ENCODE data around the gene PGAM1.
"Not testable (repeated sequence)": the region's sequence is repeated elsewhere in the genome, so short reads cannot be mapped to it uniquely, and the experiment has no call there.

PGAM1 gene

DNA sequence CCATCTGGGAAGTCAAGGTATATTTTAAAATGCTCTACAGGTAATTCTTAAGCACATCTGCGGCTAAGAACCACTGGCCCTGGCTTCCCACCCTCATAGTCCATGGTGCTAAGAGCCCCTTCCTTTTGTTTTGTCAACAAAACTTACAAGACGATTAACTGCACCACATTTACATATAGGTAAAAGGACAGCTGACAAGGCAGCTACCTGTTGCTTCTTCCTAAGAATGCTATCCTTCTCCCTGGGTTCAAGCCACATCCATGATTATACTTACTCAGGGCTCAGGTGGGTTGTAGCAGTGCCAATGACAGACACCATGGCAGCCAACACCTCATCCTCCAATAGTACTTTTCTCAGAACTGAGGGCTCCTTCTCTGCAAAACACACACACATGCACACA is 36.3 kb downstream of the PGAM1 start:
- Mint-ChIP-seq H3K4me3 (no peak overlapping the region), H3K27ac (no peak overlapping the region), H3K9me3 (no peaks in the 10 kb centered on the region), H3K36me3 (peaks cover 52% of the 10 kb centered on the region), H3K27me3 (no peaks in the 10 kb centered on the region), H3K4me1 (no peaks in the 10 kb centered on the region)
- no peak for ATAC-seq

- Mint-ChIP-seq H3K27me3 (no peaks in the 10 kb centered on the region), H3K9me3 (no peaks in the 10 kb centered on the region), H3K4me3 (no peak overlapping the region), H3K27ac (no peak overlapping the region), H3K4me1 (no peaks in the 10 kb centered on the region), H3K36me3 (peaks cover 46% of the 10 kb centered on the region)
- no peak for ATAC-seq
Observed at GRCh38 chr10:97463363-97464132, 37.6 kb downstream of the PGAM1 start.

DNA sequence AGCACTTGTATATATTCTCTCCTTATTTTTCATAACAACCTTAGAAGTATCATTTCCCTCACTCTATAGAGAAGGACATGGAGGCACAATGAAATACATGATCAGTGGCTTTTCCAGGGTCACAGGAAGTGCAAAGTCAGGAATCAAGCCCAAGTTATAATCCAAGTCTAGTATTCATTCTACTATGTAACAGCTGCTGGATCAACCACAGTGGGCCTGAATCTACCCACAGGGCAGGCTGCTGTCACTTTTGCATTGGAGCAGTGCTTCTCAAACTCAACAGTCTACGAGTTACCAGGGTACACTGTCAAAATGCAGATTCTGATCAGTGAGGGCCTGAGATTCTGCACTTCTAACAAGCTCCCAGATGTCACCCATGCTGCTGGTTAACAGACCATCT is 38.2 kb downstream of the PGAM1 start:
- no peak overlapping the region for H3K27ac Mint-ChIP-seq
- H3K4me3 Mint-ChIP-seq = no peak overlapping the region
- H3K27me3 Mint-ChIP-seq = no peaks in the 10 kb centered on the region
- no peaks in the 10 kb centered on the region for H3K9me3 Mint-ChIP-seq
- ATAC-seq = no peak
- H3K4me1 Mint-ChIP-seq = no peaks in the 10 kb centered on the region
- peaks cover 39% of the 10 kb centered on the region for H3K36me3 Mint-ChIP-seq

GRCh38 chr10:97465982-97466381 is 40.0 kb downstream of the PGAM1 start:
- peaks cover 22% of the 10 kb centered on the region for H3K36me3 Mint-ChIP-seq
- no peak overlapping the region for H3K27ac Mint-ChIP-seq
- H3K4me1 Mint-ChIP-seq = no peaks in the 10 kb centered on the region
- H3K27me3 Mint-ChIP-seq = no peaks in the 10 kb centered on the region
- no peak overlapping the region for H3K4me3 Mint-ChIP-seq
- ATAC-seq = no peak
- H3K9me3 Mint-ChIP-seq = no peaks in the 10 kb centered on the region

DNA sequence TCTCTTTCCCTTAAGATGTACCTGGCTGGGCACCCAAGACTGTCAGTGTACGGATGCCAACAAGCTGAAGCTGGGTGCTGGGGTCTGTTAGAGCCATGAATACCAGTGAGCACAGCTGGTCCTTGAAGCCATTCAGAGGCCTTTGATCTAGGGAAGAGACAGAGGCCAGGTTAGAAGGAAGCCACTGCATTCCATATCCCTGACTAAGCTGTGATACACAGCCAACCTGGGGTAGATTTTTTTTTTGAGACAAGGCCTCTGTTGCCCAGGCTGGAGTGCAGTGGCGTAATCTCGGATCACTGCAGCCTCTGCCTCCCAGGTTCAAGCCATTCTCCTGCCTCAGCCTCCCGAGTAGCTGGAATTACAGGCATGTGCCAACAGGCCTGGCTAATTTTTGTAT is 40.8 kb downstream of the PGAM1 start:
- no peak for ATAC-seq
- no peaks in the 10 kb centered on the region for H3K9me3 Mint-ChIP-seq
- H3K27me3 Mint-ChIP-seq = no peaks in the 10 kb centered on the region
- no peak overlapping the region for H3K27ac Mint-ChIP-seq
- H3K36me3 Mint-ChIP-seq = peaks cover 20% of the 10 kb centered on the region
- no peak overlapping the region for H3K4me3 Mint-ChIP-seq
- H3K4me1 Mint-ChIP-seq = no peaks in the 10 kb centered on the region

DNA sequence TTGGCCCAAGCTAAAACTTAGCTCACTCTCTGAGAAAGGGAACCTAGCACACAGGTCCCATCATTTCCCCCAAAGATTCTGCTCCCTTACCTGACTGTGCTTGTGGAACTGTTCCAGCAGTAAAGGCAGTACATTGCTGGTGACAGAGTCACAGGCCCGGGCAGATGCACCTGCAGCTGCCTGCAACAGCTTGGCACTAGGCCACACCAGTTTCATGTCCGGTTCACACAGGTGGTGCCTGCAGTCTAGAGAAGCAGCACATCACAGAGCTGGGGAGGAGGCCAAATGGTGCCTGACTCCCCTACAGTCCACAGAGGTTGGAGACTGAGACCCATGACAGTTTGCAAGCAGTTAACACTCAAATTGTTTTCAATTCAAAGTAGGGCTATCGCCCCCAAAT is 42.2 kb downstream of the PGAM1 start:
- Mint-ChIP-seq H3K27ac (no peak overlapping the region), H3K4me3 (no peak overlapping the region), H3K4me1 (no peaks in the 10 kb centered on the region), H3K36me3 (peaks cover 26% of the 10 kb centered on the region), H3K9me3 (no peaks in the 10 kb centered on the region), H3K27me3 (no peaks in the 10 kb centered on the region)
- no peak for ATAC-seq

DNA sequence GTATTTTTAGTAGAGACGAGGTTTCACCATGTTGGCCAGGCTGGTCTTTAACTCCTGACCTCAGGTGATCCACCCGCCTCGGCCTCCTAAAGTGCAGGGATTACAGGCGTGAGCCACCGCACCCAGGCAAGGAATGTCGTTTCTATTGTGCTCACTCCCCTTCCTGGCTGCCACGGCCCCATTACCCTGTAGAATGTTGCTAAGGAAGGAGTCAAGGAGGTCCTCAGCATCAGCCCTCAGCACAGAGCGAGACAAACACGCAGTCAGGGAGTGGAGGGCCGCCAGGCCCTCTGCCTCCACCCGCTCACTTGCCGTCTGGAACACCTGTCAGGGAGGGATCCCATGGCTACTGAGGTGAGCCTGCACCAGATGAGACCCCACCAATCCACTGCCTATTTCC is 42.8 kb downstream of the PGAM1 start:
- not testable (repeated sequence) for H3K4me1 Mint-ChIP-seq, ATAC-seq, H3K27me3 Mint-ChIP-seq, H3K27ac Mint-ChIP-seq, H3K4me3 Mint-ChIP-seq, H3K9me3 Mint-ChIP-seq
- H3K36me3 Mint-ChIP-seq = peaks cover 26% of the 10 kb centered on the region

- no peaks in the 10 kb centered on the region for H3K4me1 Mint-ChIP-seq
- no peak overlapping the region for H3K4me3 Mint-ChIP-seq
- H3K9me3 Mint-ChIP-seq = peaks cover 3% of the 10 kb centered on the region
- no peak for ATAC-seq
- H3K27me3 Mint-ChIP-seq = no peaks in the 10 kb centered on the region
- H3K27ac Mint-ChIP-seq = no peak overlapping the region
- H3K36me3 Mint-ChIP-seq = peaks cover 58% of the 10 kb centered on the region
Observed at GRCh38 chr10:97474918-97475317, 48.9 kb downstream of the PGAM1 start.

GRCh38 chr10:97475936-97476594 is 50.1 kb downstream of the PGAM1 start:
- Mint-ChIP-seq H3K27ac (no peak overlapping the region), H3K36me3 (peaks cover 67% of the 10 kb centered on the region), H3K4me1 (no peaks in the 10 kb centered on the region), H3K9me3 (peaks cover 3% of the 10 kb centered on the region), H3K4me3 (no peak overlapping the region), H3K27me3 (no peaks in the 10 kb centered on the region)
- no peak for ATAC-seq

DNA sequence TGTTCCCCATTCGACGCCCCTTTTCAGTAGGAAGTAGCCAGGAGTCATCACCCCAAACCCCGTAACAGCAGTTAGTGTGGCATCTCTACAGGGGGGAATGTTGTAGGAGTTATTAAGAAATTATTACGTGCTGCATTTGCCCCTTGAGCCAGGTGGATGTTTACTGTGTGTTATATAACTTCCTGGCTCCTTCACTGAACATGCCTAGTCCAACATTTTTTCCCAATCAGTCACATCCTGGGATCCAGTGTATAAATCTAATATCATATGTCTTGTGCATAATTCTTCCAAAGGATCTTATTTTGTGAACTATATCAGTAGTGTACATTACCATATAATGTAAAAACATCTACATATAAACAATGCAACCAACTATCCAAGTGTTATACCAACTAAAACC is 53.4 kb downstream of the PGAM1 start:
- not testable (repeated sequence) for H3K9me3 Mint-ChIP-seq, H3K4me3 Mint-ChIP-seq, H3K27me3 Mint-ChIP-seq, H3K27ac Mint-ChIP-seq, H3K4me1 Mint-ChIP-seq, ATAC-seq
- H3K36me3 Mint-ChIP-seq = peaks cover 65% of the 10 kb centered on the region

GRCh38 chr10:97479939-97480338 is 53.9 kb downstream of the PGAM1 start:
- Mint-ChIP-seq H3K27ac (no peak overlapping the region), H3K36me3 (peaks cover 63% of the 10 kb centered on the region), H3K27me3 (no peaks in the 10 kb centered on the region), H3K4me3 (no peak overlapping the region), H3K4me1 (no peaks in the 10 kb centered on the region), H3K9me3 (peaks cover 2% of the 10 kb centered on the region)
- no peak for ATAC-seq

DNA sequence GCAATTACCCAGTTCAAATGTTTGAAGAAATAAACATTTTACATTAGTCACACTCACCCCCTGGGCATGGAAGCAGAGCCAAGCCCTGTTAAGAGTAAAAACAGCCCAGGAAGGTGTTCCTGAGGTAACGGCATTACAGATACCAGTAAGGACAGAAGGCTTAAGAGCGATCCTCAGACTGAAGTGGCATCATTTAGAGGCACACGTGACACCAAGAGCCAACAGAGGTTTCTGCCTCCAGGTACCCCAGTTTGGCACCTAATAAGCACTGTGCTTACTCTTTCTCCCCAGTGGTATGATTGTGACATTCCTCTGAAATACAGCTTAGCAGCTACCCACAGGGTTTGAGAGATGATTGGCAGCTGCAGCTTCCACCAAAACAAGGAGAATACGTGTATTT is 55.1 kb downstream of the PGAM1 start:
- Mint-ChIP-seq H3K27me3 (no peaks in the 10 kb centered on the region), H3K9me3 (no peaks in the 10 kb centered on the region), H3K4me1 (peaks cover under 1% of the 10 kb centered on the region), H3K4me3 (no peak overlapping the region), H3K36me3 (peaks cover 61% of the 10 kb centered on the region), H3K27ac (peak overlapping the region; percentile 35)
- no peak for ATAC-seq

DNA sequence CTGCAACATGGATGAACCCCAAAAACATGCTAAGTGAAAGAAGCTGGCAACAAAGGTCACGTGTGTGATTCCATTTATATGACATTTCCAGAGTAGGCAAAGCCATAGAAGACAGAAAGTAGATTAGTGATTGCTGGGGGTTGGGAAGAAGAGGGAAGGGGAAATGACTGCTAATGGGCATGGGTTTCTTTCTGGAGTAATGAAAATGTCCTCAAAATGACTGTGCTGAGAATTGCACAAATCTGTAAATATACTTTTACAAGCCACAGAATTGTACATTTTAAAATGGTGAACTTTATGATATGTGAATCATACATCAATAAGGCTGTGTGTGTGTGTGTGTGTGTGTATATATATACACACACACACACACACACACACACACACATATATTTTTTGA is 56.4 kb downstream of the PGAM1 start:
- no peaks in the 10 kb centered on the region for H3K27me3 Mint-ChIP-seq

More for the DNA sequence above, 56.4 kb downstream of the PGAM1 start:
- Mint-ChIP-seq H3K27ac (no peak overlapping the region), H3K4me1 (peaks cover 5% of the 10 kb centered on the region), H3K4me3 (no peak overlapping the region), H3K9me3 (no peaks in the 10 kb centered on the region), H3K36me3 (peaks cover 48% of the 10 kb centered on the region)
- ATAC-seq = no peak

All from stimulated activated memory B cell treated with anti-CD40 and anti-IgM and Interleukin-4, amounts not matched to agents 10 μg/mL and 1 μg/mL and 100 μg/mL, for 72 hours (primary cell).